ENCODE results near the gene DSTN.

DSTN gene

GRCh38 chr20:17556837-17557674, 12.8 kb upstream of the DSTN start:
- no peak for DNase-seq (ENCODE audit: low read depth in 1 of 2, low spot score in 1 of 2)
- Histone ChIP-seq H3K27me3 (ENCODE audit: insufficient read depth, poor library complexity, severe bottlenecking) (no peaks in the 10 kb centered on the region), H3K27ac (replicated peaks) (no peak overlapping the region), H3K4me3 (replicated peaks; ENCODE audit: insufficient read depth, low read length) (no peak overlapping the region)
- TF ChIP-seq, protein P1, sequence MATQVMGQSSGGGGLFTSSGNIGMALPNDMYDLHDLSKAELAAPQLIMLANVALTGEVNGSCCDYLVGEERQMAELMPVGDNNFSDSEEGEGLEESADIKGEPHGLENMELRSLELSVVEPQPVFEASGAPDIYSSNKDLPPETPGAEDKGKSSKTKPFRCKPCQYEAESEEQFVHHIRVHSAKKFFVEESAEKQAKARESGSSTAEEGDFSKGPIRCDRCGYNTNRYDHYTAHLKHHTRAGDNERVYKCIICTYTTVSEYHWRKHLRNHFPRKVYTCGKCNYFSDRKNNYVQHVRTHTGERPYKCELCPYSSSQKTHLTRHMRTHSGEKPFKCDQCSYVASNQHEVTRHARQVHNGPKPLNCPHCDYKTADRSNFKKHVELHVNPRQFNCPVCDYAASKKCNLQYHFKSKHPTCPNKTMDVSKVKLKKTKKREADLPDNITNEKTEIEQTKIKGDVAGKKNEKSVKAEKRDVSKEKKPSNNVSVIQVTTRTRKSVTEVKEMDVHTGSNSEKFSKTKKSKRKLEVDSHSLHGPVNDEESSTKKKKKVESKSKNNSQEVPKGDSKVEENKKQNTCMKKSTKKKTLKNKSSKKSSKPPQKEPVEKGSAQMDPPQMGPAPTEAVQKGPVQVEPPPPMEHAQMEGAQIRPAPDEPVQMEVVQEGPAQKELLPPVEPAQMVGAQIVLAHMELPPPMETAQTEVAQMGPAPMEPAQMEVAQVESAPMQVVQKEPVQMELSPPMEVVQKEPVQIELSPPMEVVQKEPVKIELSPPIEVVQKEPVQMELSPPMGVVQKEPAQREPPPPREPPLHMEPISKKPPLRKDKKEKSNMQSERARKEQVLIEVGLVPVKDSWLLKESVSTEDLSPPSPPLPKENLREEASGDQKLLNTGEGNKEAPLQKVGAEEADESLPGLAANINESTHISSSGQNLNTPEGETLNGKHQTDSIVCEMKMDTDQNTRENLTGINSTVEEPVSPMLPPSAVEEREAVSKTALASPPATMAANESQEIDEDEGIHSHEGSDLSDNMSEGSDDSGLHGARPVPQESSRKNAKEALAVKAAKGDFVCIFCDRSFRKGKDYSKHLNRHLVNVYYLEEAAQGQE (IDR thresholded peaks at IDR 0.05; ENCODE audit: insufficient replicate concordance, low read depth) = no peak
- TF ChIP-seq GABPA (IDR thresholded peaks at IDR 0.05; ENCODE audit: low read depth) (no peak), POLR2AphosphoS5 (IDR thresholded peaks at IDR 0.05; ENCODE audit: low read depth) (no peak), CTCF (IDR thresholded peaks at IDR 0.05; ENCODE audit: insufficient read depth, low read length) (no peak), SPI1 (IDR thresholded peaks at IDR 0.05; ENCODE audit: borderline replicate concordance, low read depth) (no peak)

DNA sequence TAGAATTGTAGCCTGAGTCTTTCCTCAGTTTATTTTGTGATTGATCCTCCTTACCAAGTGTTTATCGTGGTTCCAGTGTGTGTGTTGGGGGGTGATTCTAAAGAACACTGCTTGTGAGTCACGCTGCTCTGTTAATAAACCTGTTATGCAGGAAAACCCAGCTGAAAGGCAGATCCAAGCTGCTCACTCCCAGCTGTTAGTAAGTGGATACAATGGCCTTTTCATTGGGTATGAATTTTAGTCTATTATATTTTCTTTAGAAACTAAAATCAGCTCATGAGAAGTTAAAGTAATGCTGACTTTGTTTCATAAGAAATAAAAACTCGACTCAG, 12.2 kb upstream of the DSTN start:
- no peak overlapping the region for H3K4me3 ChIP-seq (replicated peaks; ENCODE audit: insufficient read depth, low read length)
- H3K27me3 ChIP-seq (ENCODE audit: insufficient read depth, poor library complexity, severe bottlenecking) = no peaks in the 10 kb centered on the region
- no peak for DNase-seq (ENCODE audit: low read depth in 1 of 2, low spot score in 1 of 2)
- TF ChIP-seq GABPA (IDR thresholded peaks at IDR 0.05; ENCODE audit: low read depth) = no peak
- TF ChIP-seq POLR2AphosphoS5 (IDR thresholded peaks at IDR 0.05; ENCODE audit: low read depth) = no peak
- TF ChIP-seq, protein P1 (IDR thresholded peaks at IDR 0.05; ENCODE audit: insufficient replicate concordance, low read depth) = no peak
- no peak for TF ChIP-seq CTCF (IDR thresholded peaks at IDR 0.05; ENCODE audit: insufficient read depth, low read length)
- TF ChIP-seq SPI1 (IDR thresholded peaks at IDR 0.05; ENCODE audit: borderline replicate concordance, low read depth) = no peak
- H3K27ac ChIP-seq (replicated peaks) = no peak overlapping the region

DNA sequence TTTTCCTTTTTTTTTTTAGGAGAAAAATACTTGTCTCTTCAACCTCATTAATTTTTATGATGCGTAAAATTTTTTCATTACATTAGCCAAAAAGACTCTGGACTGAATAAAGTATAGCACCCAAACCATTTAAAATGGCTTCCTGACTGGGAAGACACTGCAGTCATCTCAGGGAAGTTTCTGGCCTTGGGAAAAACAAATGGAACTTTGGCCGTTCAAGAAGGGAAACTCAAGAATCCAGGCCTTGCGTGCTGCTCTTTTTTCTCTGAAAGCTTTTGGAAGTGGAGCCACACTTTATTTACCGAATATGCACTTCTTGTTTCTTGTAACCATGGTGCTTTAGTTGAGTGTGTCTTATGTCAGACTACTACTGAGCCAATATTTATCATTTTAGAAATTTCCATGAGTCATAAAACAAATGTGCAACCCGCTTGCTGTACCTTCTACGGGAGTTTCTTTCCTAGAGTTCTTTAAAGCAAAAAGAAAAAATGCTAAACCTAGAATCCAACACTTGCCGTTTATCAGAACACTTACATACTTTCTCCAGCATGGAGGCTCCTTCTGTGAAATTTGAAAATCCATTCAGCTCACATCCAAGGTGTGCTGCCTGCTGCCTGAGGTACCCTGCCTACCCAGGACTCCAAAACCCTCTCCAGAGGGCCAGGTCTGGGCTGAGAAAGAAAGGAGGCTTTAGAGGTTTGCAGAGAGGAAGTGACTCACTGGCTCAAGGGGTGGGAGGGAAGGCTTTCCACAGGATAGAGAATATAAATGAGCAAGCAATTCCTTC, 11.5 kb upstream of the DSTN start:
- TF ChIP-seq, protein P1 (IDR thresholded peaks at IDR 0.05; ENCODE audit: insufficient replicate concordance, low read depth) = no peak
- peak; percentile 91 for TF ChIP-seq SPI1 (IDR thresholded peaks at IDR 0.05; ENCODE audit: borderline replicate concordance, low read depth)
- no peak overlapping the region for H3K4me3 ChIP-seq (replicated peaks; ENCODE audit: insufficient read depth, low read length)
- H3K27ac ChIP-seq (replicated peaks) = peak overlapping the region; percentile 55
- DNase-seq (ENCODE audit: low read depth in 1 of 2, low spot score in 1 of 2) = peak in 1 of 2 experiments; percentile 45
- no peaks in the 10 kb centered on the region for H3K27me3 ChIP-seq (ENCODE audit: insufficient read depth, poor library complexity, severe bottlenecking)

Measured in HL-60 (cell line).